ENCODE measurements around the gene LRRC36.
A peak's percentile ranks its signal among the peaks of the same experiment; 100 is the strongest.
"Not testable (repeated sequence)": the region's sequence is repeated elsewhere in the genome, so short reads cannot be mapped to it uniquely, and the experiment has no call there.

LRRC36 gene

GRCh38 chr16:67404740-67405226 is 78.2 kb downstream of the LRRC36 start:
- no peak for DNase-seq

GRCh38 chr16:67405336-67405735 is 78.7 kb downstream of the LRRC36 start:
- no peak for DNase-seq

GRCh38 chr16:67406111-67406971 is 79.7 kb downstream of the LRRC36 start:
- DNase-seq = peak; percentile 88

GRCh38 chr16:67407176-67407787 is 80.7 kb downstream of the LRRC36 start:
- DNase-seq = no peak

GRCh38 chr16:67407788-67408452 is 81.3 kb downstream of the LRRC36 start:
- no peak for DNase-seq

- DNase-seq = no peak
These were observed 83.0 kb downstream of the LRRC36 start for GRCh38 chr16:67409631-67410030.

- no peak for DNase-seq
These were observed 84.7 kb downstream of the LRRC36 start for GRCh38 chr16:67411339-67411738.

GRCh38 chr16:67412294-67412693 is 85.7 kb downstream of the LRRC36 start:
- DNase-seq = no peak

- DNase-seq = no peak
These were observed 87.6 kb downstream of the LRRC36 start for GRCh38 chr16:67413978-67414911.

GRCh38 chr16:67415421-67415820 is 88.8 kb downstream of the LRRC36 start:
- not testable (repeated sequence) for DNase-seq

- peak; percentile 73 for DNase-seq
These were observed 89.5 kb downstream of the LRRC36 start, which contains the start of gene ZDHHC1 for GRCh38 chr16:67415872-67416793. Gene ZDHHC1 (minus strand): TSS chr16:67416477. CDS start chr16:67407775, 8,702 bp downstream.

- no peak for DNase-seq
These were observed 90.9 kb downstream of the LRRC36 start for GRCh38 chr16:67417333-67418061.

GRCh38 chr16:67419502-67419901 is 92.9 kb downstream of the LRRC36 start:
- peak; percentile 66 for DNase-seq

GRCh38 chr16:67419931-67420330 is 93.3 kb downstream of the LRRC36 start:
- DNase-seq = peak; percentile 38

- DNase-seq = no peak
These were observed 94.4 kb downstream of the LRRC36 start for GRCh38 chr16:67421030-67421429.

GRCh38 chr16:67423015-67423414 is 96.4 kb downstream of the LRRC36 start:
- no peak for DNase-seq

GRCh38 chr16:67423611-67424260 is 97.1 kb downstream of the LRRC36 start:
- no peak for DNase-seq

GRCh38 chr16:67424261-67424615 is 97.6 kb downstream of the LRRC36 start:
- DNase-seq = no peak

GRCh38 chr16:67425061-67425460 is 98.4 kb downstream of the LRRC36 start:
- DNase-seq = peak; percentile 83

GRCh38 chr16:67425580-67425979 is 99.0 kb downstream of the LRRC36 start:
- DNase-seq = no peak
